Suprapubic skin (tissue), 4 donors: ENCODE measurements around the gene CR1L. TPM values are rescaled to one million over a fixed set of nuclear protein-coding genes. Genes with fewer than 3 reads are reported as not detected.

Experiments
- DNase-seq, 2 donors: peaks; one replicate each; pipeline ENCODE4 v3.0.0-alpha.2; 2019; ENCODE audit warnings: low spot score in 2 of 2
- H3K27ac ChIP-seq: fragments of 200-600 bp; sonication (generic); one replicate; pipeline ENCODE4 v1.5.1; 2019
- H3K27me3 ChIP-seq: fragments of 200-600 bp; sonication (generic); one replicate; pipeline ENCODE4 v1.5.1; 2019
- H3K36me3 ChIP-seq: fragments of 200-600 bp; sonication (generic); one replicate; pipeline ENCODE4 v1.5.1; 2019
- H3K4me1 ChIP-seq: fragments of 200-600 bp; sonication (generic); one replicate; pipeline ENCODE4 v1.5.1; 2019
- H3K4me3 ChIP-seq: fragments of 200-600 bp; sonication (generic); one replicate; pipeline ENCODE4 v1.5.1; 2019; ENCODE audit warnings: mild to moderate bottlenecking
- H3K9me3 ChIP-seq: fragments of 200-600 bp; sonication (generic); one replicate; pipeline ENCODE4 v1.5.1; 2019
- CTCF ChIP-seq, 2 donors: fragments of 200-600 bp in 1 of 2; fragments of 450-650 bp in 1 of 2; sonication (generic) in 1 of 2; IDR thresholded peaks; one replicate each; pipeline ENCODE4 v1.5.1; 2016 to 2019; ENCODE audit warnings: antibody characterized with exemption in 2 of 2, mild to moderate bottlenecking in 1 of 2, moderate library complexity in 1 of 2
- EP300 ChIP-seq: sonication (generic); formaldehyde crosslinking; IDR thresholded peaks from one replicate; pipeline ENCODE4 v1.6.1; 2017; ENCODE audit warnings: antibody characterized with exemption
- POLR2A ChIP-seq, 2 donors: fragments of 450-650 bp; IDR thresholded peaks; one replicate each; pipeline ENCODE4 v1.6.1; 2017; ENCODE audit warnings: antibody characterized with exemption in 2 of 2, mild to moderate bottlenecking in 2 of 2, moderate library complexity in 2 of 2
- POLR2AphosphoS5 ChIP-seq, 3 donors: sonication (generic); formaldehyde crosslinking; IDR thresholded peaks; one replicate each; pipeline ENCODE4 v1.6.1; 2017; ENCODE audit warnings: antibody characterized with exemption in 3 of 3
- WGBS: methylation state at CpG from one replicate; pipeline ENCODE4 v1.1.5; 2018; 5-methylcytosine and 5-hydroxymethylcytosine counted together
- total RNA-seq, 4 donors: library from RNA; depleted of rRNA; stranded (reverse); fragments of >200 nt; gene quantifications; one replicate each; pipeline ENCODE4 v1.1.0, GENCODE V29; 2016

The CR1L gene
- total RNA-seq, 4 donors from 2014 or later, result not detected

GRCh38 chr1:207752456-207752998 lies 107.6 kb downstream of the CR1L start:
- peaks cover 40% of the 10 kb centered on the region for H3K4me1 ChIP-seq
- peak in 1 of 2 donors; percentile 67 for DNase-seq
- WGBS, result 2% methylated on average over 24 of the region's 30 CpGs

GRCh38 chr1:207753611-207754010 lies 108.7 kb downstream of the CR1L start:
- no peak for TF ChIP-seq POLR2A (IDR thresholded peaks at IDR 0.05)
- no peak for TF ChIP-seq CTCF (IDR thresholded peaks at IDR 0.05)
- TF ChIP-seq POLR2AphosphoS5 (IDR thresholded peaks at IDR 0.05), result no peak
- TF ChIP-seq EP300, result no peak
- peaks cover 14% of the 10 kb centered on the region for H3K36me3 ChIP-seq
- H3K9me3 ChIP-seq, result no peaks in the 10 kb centered on the region
- peaks cover 40% of the 10 kb centered on the region for H3K4me1 ChIP-seq
- no peaks in the 10 kb centered on the region for H3K27me3 ChIP-seq
- DNase-seq, result no peak
- WGBS, result 82% methylated on average over 7 of the region's 7 CpGs
- H3K4me3 ChIP-seq, result peak overlapping the region; percentile 82
- H3K27ac ChIP-seq, result no peak overlapping the region

More at GRCh38 chr1:207752456-207752998, 107.6 kb downstream of the CR1L start:
- peak overlapping the region; percentile 82 for H3K4me3 ChIP-seq
- no peaks in the 10 kb centered on the region for H3K9me3 ChIP-seq
- H3K27ac ChIP-seq, result peak overlapping the region; percentile 88
- TF ChIP-seq POLR2AphosphoS5 (IDR thresholded peaks at IDR 0.05), result no peak
- TF ChIP-seq POLR2A (IDR thresholded peaks at IDR 0.05), result no peak
- TF ChIP-seq CTCF (IDR thresholded peaks at IDR 0.05), result no peak
- TF ChIP-seq EP300, result no peak
- H3K36me3 ChIP-seq, result peaks cover 3% of the 10 kb centered on the region
- no peaks in the 10 kb centered on the region for H3K27me3 ChIP-seq

- no peak for TF ChIP-seq POLR2A (IDR thresholded peaks at IDR 0.05)
- TF ChIP-seq EP300, result no peak
- TF ChIP-seq POLR2AphosphoS5 (IDR thresholded peaks at IDR 0.05), result no peak
- no peak for TF ChIP-seq CTCF (IDR thresholded peaks at IDR 0.05)
- 77% methylated on average over 4 of the region's 4 CpGs for WGBS
- no peak for DNase-seq
- peak overlapping the region; percentile 82 for H3K4me3 ChIP-seq
- no peaks in the 10 kb centered on the region for H3K27me3 ChIP-seq
- no peak overlapping the region for H3K27ac ChIP-seq
- no peaks in the 10 kb centered on the region for H3K9me3 ChIP-seq
- H3K36me3 ChIP-seq, result peaks cover 17% of the 10 kb centered on the region
- peaks cover 40% of the 10 kb centered on the region for H3K4me1 ChIP-seq
Observed at GRCh38 chr1:207754011-207754410, 109.1 kb downstream of the CR1L start.

GRCh38 chr1:207754974-207755700 lies 110.2 kb downstream of the CR1L start:
- 74% methylated on average over 7 of the region's 7 CpGs for WGBS
- Histone ChIP-seq H3K4me1 (peaks cover 40% of the 10 kb centered on the region), H3K27me3 (no peaks in the 10 kb centered on the region), H3K9me3 (no peaks in the 10 kb centered on the region), H3K27ac (no peak overlapping the region), H3K36me3 (peaks cover 28% of the 10 kb centered on the region), H3K4me3 (no peak overlapping the region)
- no peak for DNase-seq
- no peak for TF ChIP-seq CTCF (IDR thresholded peaks at IDR 0.05)
- no peak for TF ChIP-seq POLR2AphosphoS5 (IDR thresholded peaks at IDR 0.05)
- TF ChIP-seq POLR2A (IDR thresholded peaks at IDR 0.05), result no peak
- no peak for TF ChIP-seq EP300

GRCh38 chr1:207755846-207756693 lies 111.1 kb downstream of the CR1L start:
- no peak for TF ChIP-seq POLR2A (IDR thresholded peaks at IDR 0.05)
- no peak for TF ChIP-seq EP300
- no peak for TF ChIP-seq POLR2AphosphoS5 (IDR thresholded peaks at IDR 0.05)
- TF ChIP-seq CTCF (IDR thresholded peaks at IDR 0.05), result no peak
- no peak for DNase-seq
- Histone ChIP-seq H3K27me3 (no peaks in the 10 kb centered on the region), H3K4me3 (no peak overlapping the region), H3K27ac (no peak overlapping the region), H3K36me3 (peaks cover 38% of the 10 kb centered on the region), H3K9me3 (no peaks in the 10 kb centered on the region), H3K4me1 (peaks cover 33% of the 10 kb centered on the region)
- WGBS, result 59% methylated on average over 2 of the region's 2 CpGs
